Glutamatergic neuron (in vitro differentiated cells): Measurements from ENCODE around the gene SURF4. TPM values are rescaled to one million over a fixed set of nuclear protein-coding genes. Genes with fewer than 3 reads are reported as not detected.

Source experiments
- DNase-seq: peaks from one replicate; pipeline ENCODE4 v3.0.0; 2022
- H3K27ac Mint-ChIP-seq: one replicate; pipeline ENCODE4 v1.8.0; 2020; ENCODE audit warnings: mild to moderate bottlenecking, mixed read lengths, inconsistent platforms; ENCODE audit not compliant: unreplicated experiment
- H3K27me3 Mint-ChIP-seq: one replicate; pipeline ENCODE4 v1.8.0; 2020; ENCODE audit warnings: mild to moderate bottlenecking, moderate library complexity, mixed read lengths, inconsistent platforms; ENCODE audit not compliant: unreplicated experiment
- H3K36me3 Mint-ChIP-seq: one replicate; pipeline ENCODE4 v1.8.0; 2020; ENCODE audit warnings: mild to moderate bottlenecking, mixed read lengths, inconsistent platforms; ENCODE audit not compliant: unreplicated experiment
- H3K4me1 Mint-ChIP-seq: one replicate; pipeline ENCODE4 v1.8.0; 2020; ENCODE audit warnings: mild to moderate bottlenecking, low read depth, mixed read lengths, inconsistent platforms; ENCODE audit not compliant: unreplicated experiment
- H3K4me3 Mint-ChIP-seq: one replicate; pipeline ENCODE4 v1.8.0; 2020; ENCODE audit warnings: mild to moderate bottlenecking, mixed read lengths, inconsistent platforms; ENCODE audit not compliant: unreplicated experiment
- H3K9me3 Mint-ChIP-seq: one replicate; pipeline ENCODE4 v1.8.0; 2020; ENCODE audit warnings: mild to moderate bottlenecking, moderate library complexity, mixed read lengths, inconsistent platforms; ENCODE audit not compliant: unreplicated experiment
- total RNA-seq: library from RNA; stranded (reverse); fragmentation: NEBNext Ultra II Directional; extraction: Animal tissue kit (Norgen Biotek cat#: 25700); gene quantifications from one replicate; pipeline ENCODE4 v1.2.1, GENCODE V29; 2021; ENCODE audit not compliant: unreplicated experiment
- TF ChIP-seq, protein P1 (sequence below): fragments of 200-600 bp; sonication (generic); IDR thresholded peaks from one replicate; pipeline ENCODE4 v1.5.0; 2021; ENCODE audit not compliant: partially characterized antibody, unreplicated experiment

Gene SURF4
- total RNA-seq, 1 donor from 2014 or later: 111 TPM

DNA sequence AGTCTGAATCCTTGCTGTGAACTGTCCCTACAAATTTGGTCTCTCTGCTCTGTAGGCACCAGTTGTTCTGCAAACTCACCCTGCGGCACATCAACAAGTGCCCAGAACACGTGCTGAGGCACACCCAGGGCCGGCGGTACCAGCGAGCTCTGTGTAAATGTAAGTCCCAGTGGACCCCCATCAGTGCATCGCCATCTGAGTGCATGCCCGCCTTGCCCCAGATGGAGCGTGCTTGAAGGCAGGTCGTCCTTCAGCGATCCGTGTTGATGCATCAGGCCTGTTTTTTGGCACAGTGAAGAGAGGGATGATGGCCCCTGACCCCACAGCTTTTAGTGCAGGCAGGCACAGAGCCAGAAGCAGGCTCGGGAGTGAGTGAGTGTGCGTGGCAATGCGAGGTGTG lies 18.2 kb downstream of the SURF4 start:
- Mint-ChIP-seq H3K9me3 (peaks cover 2% of the 10 kb centered on the region), H3K4me3 (peak overlapping the region; percentile 75), H3K27ac (peak overlapping the region; percentile 26), H3K27me3 (peaks cover 4% of the 10 kb centered on the region), H3K4me1 (peaks cover 28% of the 10 kb centered on the region), H3K36me3 (no peaks in the 10 kb centered on the region)
- no peak for DNase-seq
- TF ChIP-seq, protein P1, sequence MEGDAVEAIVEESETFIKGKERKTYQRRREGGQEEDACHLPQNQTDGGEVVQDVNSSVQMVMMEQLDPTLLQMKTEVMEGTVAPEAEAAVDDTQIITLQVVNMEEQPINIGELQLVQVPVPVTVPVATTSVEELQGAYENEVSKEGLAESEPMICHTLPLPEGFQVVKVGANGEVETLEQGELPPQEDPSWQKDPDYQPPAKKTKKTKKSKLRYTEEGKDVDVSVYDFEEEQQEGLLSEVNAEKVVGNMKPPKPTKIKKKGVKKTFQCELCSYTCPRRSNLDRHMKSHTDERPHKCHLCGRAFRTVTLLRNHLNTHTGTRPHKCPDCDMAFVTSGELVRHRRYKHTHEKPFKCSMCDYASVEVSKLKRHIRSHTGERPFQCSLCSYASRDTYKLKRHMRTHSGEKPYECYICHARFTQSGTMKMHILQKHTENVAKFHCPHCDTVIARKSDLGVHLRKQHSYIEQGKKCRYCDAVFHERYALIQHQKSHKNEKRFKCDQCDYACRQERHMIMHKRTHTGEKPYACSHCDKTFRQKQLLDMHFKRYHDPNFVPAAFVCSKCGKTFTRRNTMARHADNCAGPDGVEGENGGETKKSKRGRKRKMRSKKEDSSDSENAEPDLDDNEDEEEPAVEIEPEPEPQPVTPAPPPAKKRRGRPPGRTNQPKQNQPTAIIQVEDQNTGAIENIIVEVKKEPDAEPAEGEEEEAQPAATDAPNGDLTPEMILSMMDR: no peak

DNA sequence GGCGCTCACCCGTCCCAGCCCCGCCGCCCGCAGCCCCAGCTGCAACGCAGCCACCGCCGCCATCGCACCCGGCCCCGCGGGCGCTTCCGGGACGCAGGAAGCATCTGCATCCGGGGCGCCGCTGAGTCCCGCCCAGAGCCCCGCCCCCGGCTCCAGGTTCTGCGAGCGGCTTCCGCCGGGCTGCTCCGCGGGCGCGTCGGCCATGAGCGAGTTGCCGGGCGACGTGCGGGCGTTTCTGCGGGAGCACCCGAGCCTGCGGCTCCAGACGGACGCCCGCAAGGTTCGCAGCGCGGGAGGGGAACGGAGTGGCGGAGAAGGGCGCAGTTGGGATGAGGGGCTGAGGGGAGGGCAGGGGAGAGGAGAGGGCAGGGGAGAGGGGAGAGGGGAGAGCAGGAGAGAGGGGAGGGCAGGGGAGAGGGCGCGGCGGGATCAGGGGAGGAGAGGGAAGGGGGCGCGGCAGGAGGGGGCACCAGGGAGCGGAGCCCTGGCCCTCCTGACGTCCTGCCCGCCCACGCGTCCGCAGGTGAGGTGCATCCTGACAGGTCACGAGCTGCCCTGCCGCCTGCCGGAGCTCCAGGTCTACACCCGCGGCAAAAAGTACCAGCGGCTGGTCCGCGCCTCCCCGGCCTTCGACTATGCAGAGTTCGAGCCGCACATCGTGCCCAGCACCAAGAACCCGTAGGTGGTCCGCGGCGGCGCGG lies 19.3 kb downstream of the SURF4 start, which contains the start of the genes SURF1 and SURF2:
Gene SURF1 (minus strand): TSS at position 97 of the 701 bp plus-strand sequence. CDS start 34 bp downstream, at position 63.
Gene SURF2 (plus strand): TSS at position 160 of the 701 bp plus-strand sequence. CDS start 43 bp downstream, at position 203.
- DNase-seq: peak; percentile 97
- peak within 1 kb of the TSS; percentile 91 for H3K27ac Mint-ChIP-seq

DNA sequence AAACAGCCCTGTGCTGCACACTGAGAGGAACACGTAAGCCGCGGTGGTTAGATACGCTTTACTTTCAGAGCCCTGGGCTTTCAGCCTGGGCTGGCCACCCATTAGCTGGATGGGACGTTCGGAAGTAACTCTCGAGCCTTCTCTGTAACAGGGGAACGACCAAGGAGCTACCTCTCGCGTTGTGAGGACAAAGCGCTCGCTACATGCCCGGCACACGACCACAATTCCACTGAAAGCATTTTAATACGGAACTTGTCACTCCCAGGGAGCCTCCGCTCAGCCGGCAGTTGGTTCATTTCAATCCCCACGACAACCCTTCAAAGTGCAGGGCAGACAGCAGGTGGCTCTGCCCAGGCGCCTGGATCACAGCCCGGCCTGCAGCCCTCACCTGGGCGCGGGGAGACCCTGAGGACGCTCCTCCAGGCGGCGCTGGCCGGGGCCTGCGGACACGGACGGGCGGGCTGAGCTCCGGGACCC lies 19.9 kb downstream of the SURF4 start:
- DNase-seq: no peak
- Mint-ChIP-seq H3K27ac (peak overlapping the region; percentile 91), H3K36me3 (peaks cover 3% of the 10 kb centered on the region), H3K27me3 (peaks cover 4% of the 10 kb centered on the region), H3K9me3 (peaks cover 2% of the 10 kb centered on the region), H3K4me1 (peaks cover 24% of the 10 kb centered on the region), H3K4me3 (peak overlapping the region; percentile 85)
- TF ChIP-seq, protein P1: no peak

More for the DNA sequence above, 19.3 kb downstream of the SURF4 start, which contains the start of the genes SURF1 and SURF2:
- Mint-ChIP-seq H3K27me3 (peaks cover 4% of the 10 kb centered on the region), H3K36me3 (peaks cover 3% of the 10 kb centered on the region), H3K9me3 (peaks cover 2% of the 10 kb centered on the region), H3K4me3 (peak within 1 kb of the TSS; percentile 85), H3K4me1 (peaks cover 27% of the 10 kb centered on the region)
- TF ChIP-seq, protein P1: no peak

DNA sequence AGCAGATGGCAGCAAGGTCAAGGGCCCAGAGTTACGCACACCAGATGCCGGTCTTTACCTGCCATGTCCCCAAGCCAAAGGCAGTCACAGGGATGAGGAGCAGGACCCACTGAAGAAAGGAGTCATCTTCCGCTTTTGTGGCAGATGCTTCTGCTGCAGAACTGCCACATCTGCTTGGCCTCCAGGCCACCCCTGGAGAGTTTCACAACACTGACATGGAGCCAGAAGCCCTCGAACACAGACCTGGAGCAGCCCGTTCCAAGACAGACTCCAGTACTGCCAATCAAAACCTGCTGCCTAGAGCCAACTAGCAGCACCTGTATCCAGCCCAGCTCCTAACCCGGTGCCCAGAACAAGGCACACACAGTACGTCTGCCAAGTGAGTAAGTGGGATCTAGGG lies 21.1 kb downstream of the SURF4 start:
- Mint-ChIP-seq H3K4me1 (peaks cover 18% of the 10 kb centered on the region), H3K4me3 (peak overlapping the region; percentile 85)

More for the DNA sequence above, 21.1 kb downstream of the SURF4 start:
- TF ChIP-seq, protein P1: no peak
- peak overlapping the region; percentile 85 for H3K27ac Mint-ChIP-seq
- H3K9me3 Mint-ChIP-seq: peaks cover 5% of the 10 kb centered on the region
- peaks cover 4% of the 10 kb centered on the region for H3K27me3 Mint-ChIP-seq
- peaks cover 4% of the 10 kb centered on the region for H3K36me3 Mint-ChIP-seq
- DNase-seq: no peak
